ENCODE results near the gene CPSF7. TPM values are rescaled to one million over a fixed set of nuclear protein-coding genes. Genes with fewer than 3 reads are reported as not detected.
A peak's percentile ranks its signal among the peaks of the same experiment; 100 is the strongest.

CPSF7 gene
- total and polyA plus RNA-seq, 10 of the 15 experiments (the other 5 are each of a cell fraction or from before 2014, with no cell fraction given): 14.9 to 93.1 (median 60.9) TPM

DNA sequence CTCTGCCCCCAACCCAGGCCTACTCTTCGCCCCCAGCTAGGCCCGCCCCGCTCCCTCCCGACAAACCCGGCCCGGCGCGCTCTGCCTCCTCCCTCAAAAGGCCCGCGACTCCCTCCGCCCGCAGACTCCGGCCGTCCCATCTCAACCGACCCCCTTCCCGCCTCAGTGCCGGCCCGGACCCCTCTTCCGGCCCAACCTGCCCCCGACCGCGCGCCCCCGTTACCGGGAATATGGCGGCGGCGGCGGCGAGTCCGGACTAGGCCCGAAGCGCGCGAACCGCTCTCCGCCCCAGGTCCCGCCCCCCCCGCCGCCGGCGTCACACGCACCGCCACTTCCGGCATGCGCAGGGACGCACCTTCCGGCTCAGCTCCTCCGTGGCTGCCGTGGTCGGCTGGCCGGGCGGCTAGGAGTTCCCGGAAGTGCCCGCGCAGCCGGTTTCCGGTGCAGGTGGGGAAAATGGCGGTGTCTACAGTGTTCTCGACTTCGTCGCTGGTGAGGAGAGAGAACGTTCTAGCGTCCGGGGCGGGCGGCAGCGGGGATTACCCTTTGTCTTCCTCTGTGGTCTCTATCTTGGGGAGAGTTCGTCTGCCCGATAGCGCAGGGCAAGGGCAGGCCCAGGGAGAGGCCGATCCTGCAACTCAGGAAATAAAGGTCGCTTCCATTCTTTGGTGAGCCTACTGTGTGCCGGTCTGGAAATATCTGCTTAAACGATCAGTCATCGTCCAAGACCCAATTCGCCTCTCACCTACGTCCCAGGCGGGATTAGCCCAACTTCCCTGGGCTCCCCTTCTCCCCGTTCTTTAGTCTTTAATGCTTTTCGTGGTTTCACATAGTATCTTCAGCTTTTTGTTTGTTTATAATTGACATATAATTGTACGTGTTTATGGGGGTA, at the start of gene CPSF7, which contains the start of gene SDHAF2 (continued):
- TF ChIP-seq RCOR1 (conservative IDR thresholded peaks at IDR 0.05; ENCODE audit: low read depth, low read length): no peak
- TF ChIP-seq STAT3 (IDR thresholded peaks at IDR 0.05; ENCODE audit: low read depth, low read length): no peak
- TF ChIP-seq SREBF1 (IDR thresholded peaks at IDR 0.05; ENCODE audit: low read length): no peak
- no peak for TF ChIP-seq MEF2B (IDR thresholded peaks at IDR 0.05; ENCODE audit: partially characterized antibody, poor library complexity, severe bottlenecking)
- no peak for TF ChIP-seq FOS (IDR thresholded peaks at IDR 0.05; ENCODE audit: borderline replicate concordance, extremely low read depth, insufficient read length)
- TF ChIP-seq, protein P1, sequence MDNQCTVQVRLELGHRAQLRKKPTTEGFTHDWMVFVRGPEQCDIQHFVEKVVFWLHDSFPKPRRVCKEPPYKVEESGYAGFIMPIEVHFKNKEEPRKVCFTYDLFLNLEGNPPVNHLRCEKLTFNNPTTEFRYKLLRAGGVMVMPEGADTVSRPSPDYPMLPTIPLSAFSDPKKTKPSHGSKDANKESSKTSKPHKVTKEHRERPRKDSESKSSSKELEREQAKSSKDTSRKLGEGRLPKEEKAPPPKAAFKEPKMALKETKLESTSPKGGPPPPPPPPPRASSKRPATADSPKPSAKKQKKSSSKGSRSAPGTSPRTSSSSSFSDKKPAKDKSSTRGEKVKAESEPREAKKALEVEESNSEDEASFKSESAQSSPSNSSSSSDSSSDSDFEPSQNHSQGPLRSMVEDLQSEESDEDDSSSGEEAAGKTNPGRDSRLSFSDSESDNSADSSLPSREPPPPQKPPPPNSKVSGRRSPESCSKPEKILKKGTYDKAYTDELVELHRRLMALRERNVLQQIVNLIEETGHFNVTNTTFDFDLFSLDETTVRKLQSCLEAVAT (IDR thresholded peaks at IDR 0.05): 0 out of 2 replicates have a peak, but pooled peaks have one; percentile 56
- no peak for TF ChIP-seq BCL11A (IDR thresholded peaks at IDR 0.05; ENCODE audit: low read depth, low read length)
- TF ChIP-seq, protein P2, sequence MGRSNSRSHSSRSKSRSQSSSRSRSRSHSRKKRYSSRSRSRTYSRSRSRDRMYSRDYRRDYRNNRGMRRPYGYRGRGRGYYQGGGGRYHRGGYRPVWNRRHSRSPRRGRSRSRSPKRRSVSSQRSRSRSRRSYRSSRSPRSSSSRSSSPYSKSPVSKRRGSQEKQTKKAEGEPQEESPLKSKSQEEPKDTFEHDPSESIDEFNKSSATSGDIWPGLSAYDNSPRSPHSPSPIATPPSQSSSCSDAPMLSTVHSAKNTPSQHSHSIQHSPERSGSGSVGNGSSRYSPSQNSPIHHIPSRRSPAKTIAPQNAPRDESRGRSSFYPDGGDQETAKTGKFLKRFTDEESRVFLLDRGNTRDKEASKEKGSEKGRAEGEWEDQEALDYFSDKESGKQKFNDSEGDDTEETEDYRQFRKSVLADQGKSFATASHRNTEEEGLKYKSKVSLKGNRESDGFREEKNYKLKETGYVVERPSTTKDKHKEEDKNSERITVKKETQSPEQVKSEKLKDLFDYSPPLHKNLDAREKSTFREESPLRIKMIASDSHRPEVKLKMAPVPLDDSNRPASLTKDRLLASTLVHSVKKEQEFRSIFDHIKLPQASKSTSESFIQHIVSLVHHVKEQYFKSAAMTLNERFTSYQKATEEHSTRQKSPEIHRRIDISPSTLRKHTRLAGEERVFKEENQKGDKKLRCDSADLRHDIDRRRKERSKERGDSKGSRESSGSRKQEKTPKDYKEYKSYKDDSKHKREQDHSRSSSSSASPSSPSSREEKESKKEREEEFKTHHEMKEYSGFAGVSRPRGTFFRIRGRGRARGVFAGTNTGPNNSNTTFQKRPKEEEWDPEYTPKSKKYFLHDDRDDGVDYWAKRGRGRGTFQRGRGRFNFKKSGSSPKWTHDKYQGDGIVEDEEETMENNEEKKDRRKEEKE (IDR thresholded peaks at IDR 0.05): no peak
- TF ChIP-seq, protein P3, sequence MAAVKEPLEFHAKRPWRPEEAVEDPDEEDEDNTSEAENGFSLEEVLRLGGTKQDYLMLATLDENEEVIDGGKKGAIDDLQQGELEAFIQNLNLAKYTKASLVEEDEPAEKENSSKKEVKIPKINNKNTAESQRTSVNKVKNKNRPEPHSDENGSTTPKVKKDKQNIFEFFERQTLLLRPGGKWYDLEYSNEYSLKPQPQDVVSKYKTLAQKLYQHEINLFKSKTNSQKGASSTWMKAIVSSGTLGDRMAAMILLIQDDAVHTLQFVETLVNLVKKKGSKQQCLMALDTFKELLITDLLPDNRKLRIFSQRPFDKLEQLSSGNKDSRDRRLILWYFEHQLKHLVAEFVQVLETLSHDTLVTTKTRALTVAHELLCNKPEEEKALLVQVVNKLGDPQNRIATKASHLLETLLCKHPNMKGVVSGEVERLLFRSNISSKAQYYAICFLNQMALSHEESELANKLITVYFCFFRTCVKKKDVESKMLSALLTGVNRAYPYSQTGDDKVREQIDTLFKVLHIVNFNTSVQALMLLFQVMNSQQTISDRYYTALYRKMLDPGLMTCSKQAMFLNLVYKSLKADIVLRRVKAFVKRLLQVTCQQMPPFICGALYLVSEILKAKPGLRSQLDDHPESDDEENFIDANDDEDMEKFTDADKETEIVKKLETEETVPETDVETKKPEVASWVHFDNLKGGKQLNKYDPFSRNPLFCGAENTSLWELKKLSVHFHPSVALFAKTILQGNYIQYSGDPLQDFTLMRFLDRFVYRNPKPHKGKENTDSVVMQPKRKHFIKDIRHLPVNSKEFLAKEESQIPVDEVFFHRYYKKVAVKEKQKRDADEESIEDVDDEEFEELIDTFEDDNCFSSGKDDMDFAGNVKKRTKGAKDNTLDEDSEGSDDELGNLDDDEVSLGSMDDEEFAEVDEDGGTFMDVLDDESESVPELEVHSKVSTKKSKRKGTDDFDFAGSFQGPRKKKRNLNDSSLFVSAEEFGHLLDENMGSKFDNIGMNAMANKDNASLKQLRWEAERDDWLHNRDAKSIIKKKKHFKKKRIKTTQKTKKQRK (IDR thresholded peaks at IDR 0.05; ENCODE audit: low read depth, low read length): no peak
- TF ChIP-seq, protein P4, sequence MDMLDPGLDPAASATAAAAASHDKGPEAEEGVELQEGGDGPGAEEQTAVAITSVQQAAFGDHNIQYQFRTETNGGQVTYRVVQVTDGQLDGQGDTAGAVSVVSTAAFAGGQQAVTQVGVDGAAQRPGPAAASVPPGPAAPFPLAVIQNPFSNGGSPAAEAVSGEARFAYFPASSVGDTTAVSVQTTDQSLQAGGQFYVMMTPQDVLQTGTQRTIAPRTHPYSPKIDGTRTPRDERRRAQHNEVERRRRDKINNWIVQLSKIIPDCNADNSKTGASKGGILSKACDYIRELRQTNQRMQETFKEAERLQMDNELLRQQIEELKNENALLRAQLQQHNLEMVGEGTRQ (IDR thresholded peaks at IDR 0.05; ENCODE audit: borderline replicate concordance, low read depth, low read length): no peak
- TF ChIP-seq, protein P5, sequence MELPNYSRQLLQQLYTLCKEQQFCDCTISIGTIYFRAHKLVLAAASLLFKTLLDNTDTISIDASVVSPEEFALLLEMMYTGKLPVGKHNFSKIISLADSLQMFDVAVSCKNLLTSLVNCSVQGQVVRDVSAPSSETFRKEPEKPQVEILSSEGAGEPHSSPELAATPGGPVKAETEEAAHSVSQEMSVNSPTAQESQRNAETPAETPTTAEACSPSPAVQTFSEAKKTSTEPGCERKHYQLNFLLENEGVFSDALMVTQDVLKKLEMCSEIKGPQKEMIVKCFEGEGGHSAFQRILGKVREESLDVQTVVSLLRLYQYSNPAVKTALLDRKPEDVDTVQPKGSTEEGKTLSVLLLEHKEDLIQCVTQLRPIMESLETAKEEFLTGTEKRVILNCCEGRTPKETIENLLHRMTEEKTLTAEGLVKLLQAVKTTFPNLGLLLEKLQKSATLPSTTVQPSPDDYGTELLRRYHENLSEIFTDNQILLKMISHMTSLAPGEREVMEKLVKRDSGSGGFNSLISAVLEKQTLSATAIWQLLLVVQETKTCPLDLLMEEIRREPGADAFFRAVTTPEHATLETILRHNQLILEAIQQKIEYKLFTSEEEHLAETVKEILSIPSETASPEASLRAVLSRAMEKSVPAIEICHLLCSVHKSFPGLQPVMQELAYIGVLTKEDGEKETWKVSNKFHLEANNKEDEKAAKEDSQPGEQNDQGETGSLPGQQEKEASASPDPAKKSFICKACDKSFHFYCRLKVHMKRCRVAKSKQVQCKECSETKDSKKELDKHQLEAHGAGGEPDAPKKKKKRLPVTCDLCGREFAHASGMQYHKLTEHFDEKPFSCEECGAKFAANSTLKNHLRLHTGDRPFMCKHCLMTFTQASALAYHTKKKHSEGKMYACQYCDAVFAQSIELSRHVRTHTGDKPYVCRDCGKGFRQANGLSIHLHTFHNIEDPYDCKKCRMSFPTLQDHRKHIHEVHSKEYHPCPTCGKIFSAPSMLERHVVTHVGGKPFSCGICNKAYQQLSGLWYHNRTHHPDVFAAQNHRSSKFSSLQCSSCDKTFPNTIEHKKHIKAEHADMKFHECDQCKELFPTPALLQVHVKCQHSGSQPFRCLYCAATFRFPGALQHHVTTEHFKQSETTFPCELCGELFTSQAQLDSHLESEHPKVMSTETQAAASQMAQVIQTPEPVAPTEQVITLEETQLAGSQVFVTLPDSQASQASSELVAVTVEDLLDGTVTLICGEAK (IDR thresholded peaks at IDR 0.05; ENCODE audit: borderline replicate concordance): peak; percentile 95
- no peak for TF ChIP-seq BMI1 (IDR thresholded peaks at IDR 0.05; ENCODE audit: borderline replicate concordance)
- no peak for TF ChIP-seq TCF7 (IDR thresholded peaks at IDR 0.05; ENCODE audit: borderline replicate concordance)
